ENCODE results near the gene ITGA11.

ITGA11 gene

DNA sequence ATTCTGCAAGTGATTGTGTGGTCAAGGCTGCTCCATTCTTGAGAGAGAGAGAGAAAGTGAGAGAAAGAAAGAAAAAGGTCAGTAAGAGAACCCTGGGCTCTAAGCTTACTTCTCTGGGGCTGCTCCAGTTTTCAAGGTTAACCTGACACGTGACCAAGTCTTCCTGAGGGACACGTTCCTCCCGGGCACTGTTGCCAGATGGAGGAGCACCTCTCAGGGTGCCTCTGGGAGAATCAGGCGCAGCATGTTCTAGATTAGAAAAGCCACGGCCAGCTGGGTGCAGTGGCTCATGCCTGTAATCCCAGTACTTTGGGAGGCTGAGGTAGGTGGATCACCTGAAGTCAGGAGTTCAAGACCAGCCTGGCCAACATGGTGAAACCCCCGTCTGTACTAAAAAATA lies 60.8 kb downstream of the ITGA11 start:
- DNase-seq (ENCODE audit: extremely low read depth, insufficient read length), result no peak
- Histone ChIP-seq H3K4me3 (replicated peaks; ENCODE audit: low read depth, low read length) (no peak overlapping the region), H3K36me3 (ENCODE audit: control insufficient read depth, insufficient read depth, low read length) (no peaks in the 10 kb centered on the region), H3K27me3 (replicated peaks; ENCODE audit: control insufficient read depth, insufficient read depth, low read length) (no peaks in the 10 kb centered on the region; the same call in none of the 2 replicates)
- TF ChIP-seq, protein P1, sequence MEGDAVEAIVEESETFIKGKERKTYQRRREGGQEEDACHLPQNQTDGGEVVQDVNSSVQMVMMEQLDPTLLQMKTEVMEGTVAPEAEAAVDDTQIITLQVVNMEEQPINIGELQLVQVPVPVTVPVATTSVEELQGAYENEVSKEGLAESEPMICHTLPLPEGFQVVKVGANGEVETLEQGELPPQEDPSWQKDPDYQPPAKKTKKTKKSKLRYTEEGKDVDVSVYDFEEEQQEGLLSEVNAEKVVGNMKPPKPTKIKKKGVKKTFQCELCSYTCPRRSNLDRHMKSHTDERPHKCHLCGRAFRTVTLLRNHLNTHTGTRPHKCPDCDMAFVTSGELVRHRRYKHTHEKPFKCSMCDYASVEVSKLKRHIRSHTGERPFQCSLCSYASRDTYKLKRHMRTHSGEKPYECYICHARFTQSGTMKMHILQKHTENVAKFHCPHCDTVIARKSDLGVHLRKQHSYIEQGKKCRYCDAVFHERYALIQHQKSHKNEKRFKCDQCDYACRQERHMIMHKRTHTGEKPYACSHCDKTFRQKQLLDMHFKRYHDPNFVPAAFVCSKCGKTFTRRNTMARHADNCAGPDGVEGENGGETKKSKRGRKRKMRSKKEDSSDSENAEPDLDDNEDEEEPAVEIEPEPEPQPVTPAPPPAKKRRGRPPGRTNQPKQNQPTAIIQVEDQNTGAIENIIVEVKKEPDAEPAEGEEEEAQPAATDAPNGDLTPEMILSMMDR (IDR thresholded peaks at IDR 0.05; ENCODE audit: insufficient read depth, low read length, poor library complexity, severe bottlenecking), result no peak

DNA sequence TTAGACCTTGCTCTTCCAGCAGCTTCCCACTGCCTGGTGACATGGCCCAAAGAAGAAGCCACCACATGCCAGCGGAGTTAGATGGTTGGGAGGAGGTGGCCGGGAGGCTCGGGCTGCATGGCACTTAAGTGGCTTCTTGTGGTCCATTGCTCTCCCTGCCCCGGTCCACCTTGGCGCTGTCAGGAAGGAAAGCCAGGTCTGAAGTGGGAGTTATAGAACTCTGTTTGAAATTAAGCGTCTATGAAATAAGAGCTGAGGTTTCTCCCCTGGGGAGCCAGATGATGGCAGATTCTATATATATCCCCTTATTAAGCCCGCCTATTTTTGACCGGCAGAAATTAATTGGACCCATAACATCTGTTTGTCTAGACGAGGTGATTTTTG lies 61.2 kb downstream of the ITGA11 start:
- DNase-seq (ENCODE audit: extremely low read depth, insufficient read length), result no peak
- Histone ChIP-seq H3K27me3 (replicated peaks; ENCODE audit: control insufficient read depth, insufficient read depth, low read length) (no peaks in the 10 kb centered on the region; the same call in none of the 2 replicates), H3K36me3 (ENCODE audit: control insufficient read depth, insufficient read depth, low read length) (no peaks in the 10 kb centered on the region), H3K4me3 (replicated peaks; ENCODE audit: low read depth, low read length) (no peak overlapping the region)
- TF ChIP-seq, protein P1 (IDR thresholded peaks at IDR 0.05; ENCODE audit: insufficient read depth, low read length, poor library complexity, severe bottlenecking), result no peak

- Histone ChIP-seq H3K27me3 (replicated peaks; ENCODE audit: control insufficient read depth, insufficient read depth, low read length) (no peaks in the 10 kb centered on the region; the same call in none of the 2 replicates), H3K4me3 (replicated peaks; ENCODE audit: low read depth, low read length) (no peak overlapping the region), H3K36me3 (ENCODE audit: control insufficient read depth, insufficient read depth, low read length) (no peaks in the 10 kb centered on the region)
- TF ChIP-seq, protein P1 (IDR thresholded peaks at IDR 0.05; ENCODE audit: insufficient read depth, low read length, poor library complexity, severe bottlenecking), result no peak
- no peak for DNase-seq (ENCODE audit: extremely low read depth, insufficient read length)
Observed at GRCh38 chr15:68369931-68370767, 61.8 kb downstream of the ITGA11 start.

- H3K36me3 ChIP-seq (ENCODE audit: control insufficient read depth, insufficient read depth, low read length), result no peaks in the 10 kb centered on the region
- H3K27me3 ChIP-seq (replicated peaks; ENCODE audit: control insufficient read depth, insufficient read depth, low read length), result no peaks in the 10 kb centered on the region; the same call in 1 of the 2 replicates
- no peak for DNase-seq (ENCODE audit: extremely low read depth, insufficient read length)
- no peak overlapping the region for H3K4me3 ChIP-seq (replicated peaks; ENCODE audit: low read depth, low read length)
- TF ChIP-seq, protein P1 (IDR thresholded peaks at IDR 0.05; ENCODE audit: insufficient read depth, low read length, poor library complexity, severe bottlenecking), result no peak
Observed at GRCh38 chr15:68368731-68369435, 63.1 kb downstream of the ITGA11 start.

DNA sequence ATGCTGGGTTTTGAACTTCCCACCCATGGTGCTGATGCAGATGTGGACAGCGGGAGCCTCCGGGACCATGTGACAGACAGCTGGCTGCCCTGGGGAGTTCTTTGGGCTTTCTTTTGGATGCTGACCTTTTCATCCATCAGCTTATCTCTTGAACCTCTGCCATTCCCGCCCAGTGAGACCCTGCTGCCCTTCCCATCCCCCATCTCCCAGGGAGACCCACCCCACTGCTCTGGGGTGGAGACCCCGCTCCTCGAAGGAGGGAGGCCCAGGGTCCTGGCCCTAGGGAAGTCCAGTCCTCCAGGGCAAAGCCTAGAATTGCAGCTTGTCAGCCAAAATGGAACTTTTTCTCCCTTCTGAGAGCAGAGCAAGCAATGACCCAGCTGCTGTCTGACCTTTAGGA lies 64.0 kb downstream of the ITGA11 start:
- no peaks in the 10 kb centered on the region for H3K36me3 ChIP-seq (ENCODE audit: control insufficient read depth, insufficient read depth, low read length)
- H3K27me3 ChIP-seq (replicated peaks; ENCODE audit: control insufficient read depth, insufficient read depth, low read length), result no peaks in the 10 kb centered on the region; the same call in 1 of the 2 replicates
- TF ChIP-seq, protein P1 (IDR thresholded peaks at IDR 0.05; ENCODE audit: insufficient read depth, low read length, poor library complexity, severe bottlenecking), result no peak
- no peak overlapping the region for H3K4me3 ChIP-seq (replicated peaks; ENCODE audit: low read depth, low read length)
- DNase-seq (ENCODE audit: extremely low read depth, insufficient read length), result no peak

Data from GM06990 (cell line).